ENCODE measurements around the gene RNF114.

DNA sequence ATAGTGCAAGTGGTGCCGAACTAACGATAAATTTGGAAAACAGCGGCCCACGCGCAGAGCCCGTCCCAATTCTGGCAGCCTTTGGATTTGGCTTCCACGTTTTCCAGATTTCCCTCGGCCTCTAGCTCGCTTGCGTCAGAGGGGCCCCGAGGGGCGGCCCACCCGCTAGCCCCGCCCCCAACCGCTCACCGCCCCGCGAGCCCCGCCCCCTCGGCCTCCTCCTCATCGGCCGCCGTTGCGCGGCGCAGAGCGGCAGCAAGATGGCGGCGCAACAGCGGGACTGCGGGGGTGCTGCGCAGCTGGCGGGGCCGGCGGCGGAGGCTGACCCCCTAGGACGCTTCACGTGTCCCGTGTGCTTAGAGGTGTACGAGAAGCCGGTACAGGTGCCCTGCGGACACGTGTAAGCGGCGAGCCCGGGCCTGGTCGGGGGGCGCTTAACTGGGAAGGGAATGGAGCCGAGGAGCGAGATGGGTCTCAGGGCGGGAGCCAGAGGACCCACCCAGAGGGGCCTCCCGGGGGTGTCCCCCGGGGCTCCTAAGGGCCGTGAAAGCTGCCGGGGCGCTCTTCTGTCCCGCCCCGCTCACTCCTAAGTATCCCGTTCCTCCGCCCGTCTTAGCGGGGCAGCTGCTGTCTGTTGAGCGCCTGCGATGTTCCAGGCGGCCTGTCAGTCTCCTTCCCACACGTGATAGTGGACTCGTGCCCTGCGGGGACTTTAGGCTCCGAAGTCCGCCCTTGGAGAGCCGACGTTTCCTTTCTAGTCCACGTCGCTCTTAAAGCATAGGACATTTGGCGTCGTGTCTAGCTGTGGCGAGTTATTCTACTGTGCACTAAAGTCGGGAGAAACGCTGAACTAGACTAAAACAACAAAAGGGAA is at the start of gene RNF114:
- TF ChIP-seq, protein P1, sequence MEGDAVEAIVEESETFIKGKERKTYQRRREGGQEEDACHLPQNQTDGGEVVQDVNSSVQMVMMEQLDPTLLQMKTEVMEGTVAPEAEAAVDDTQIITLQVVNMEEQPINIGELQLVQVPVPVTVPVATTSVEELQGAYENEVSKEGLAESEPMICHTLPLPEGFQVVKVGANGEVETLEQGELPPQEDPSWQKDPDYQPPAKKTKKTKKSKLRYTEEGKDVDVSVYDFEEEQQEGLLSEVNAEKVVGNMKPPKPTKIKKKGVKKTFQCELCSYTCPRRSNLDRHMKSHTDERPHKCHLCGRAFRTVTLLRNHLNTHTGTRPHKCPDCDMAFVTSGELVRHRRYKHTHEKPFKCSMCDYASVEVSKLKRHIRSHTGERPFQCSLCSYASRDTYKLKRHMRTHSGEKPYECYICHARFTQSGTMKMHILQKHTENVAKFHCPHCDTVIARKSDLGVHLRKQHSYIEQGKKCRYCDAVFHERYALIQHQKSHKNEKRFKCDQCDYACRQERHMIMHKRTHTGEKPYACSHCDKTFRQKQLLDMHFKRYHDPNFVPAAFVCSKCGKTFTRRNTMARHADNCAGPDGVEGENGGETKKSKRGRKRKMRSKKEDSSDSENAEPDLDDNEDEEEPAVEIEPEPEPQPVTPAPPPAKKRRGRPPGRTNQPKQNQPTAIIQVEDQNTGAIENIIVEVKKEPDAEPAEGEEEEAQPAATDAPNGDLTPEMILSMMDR (IDR thresholded peaks at IDR 0.05; ENCODE audit: low read depth, low read length, poor library complexity, severe bottlenecking): peak; percentile 8
- no peak for TF ChIP-seq EZH2phosphoT487 (IDR thresholded peaks at IDR 0.05; ENCODE audit: borderline replicate concordance, low read length)

All from DOHH2 (cell line).